HG03095 (cell line): ENCODE results near the gene NEURL3.
"Not testable (repeated sequence)": the region's sequence is repeated elsewhere in the genome, so short reads cannot be mapped to it uniquely, and the experiment has no call there.

Experiments
- ATAC-seq: cut with Tn5 transposase; IDR thresholded peaks from one replicate; pipeline ENCODE4 v1.9.1; 2021; ENCODE audit warnings: moderate library complexity; ENCODE audit not compliant: unreplicated experiment

Gene NEURL3

DNA sequence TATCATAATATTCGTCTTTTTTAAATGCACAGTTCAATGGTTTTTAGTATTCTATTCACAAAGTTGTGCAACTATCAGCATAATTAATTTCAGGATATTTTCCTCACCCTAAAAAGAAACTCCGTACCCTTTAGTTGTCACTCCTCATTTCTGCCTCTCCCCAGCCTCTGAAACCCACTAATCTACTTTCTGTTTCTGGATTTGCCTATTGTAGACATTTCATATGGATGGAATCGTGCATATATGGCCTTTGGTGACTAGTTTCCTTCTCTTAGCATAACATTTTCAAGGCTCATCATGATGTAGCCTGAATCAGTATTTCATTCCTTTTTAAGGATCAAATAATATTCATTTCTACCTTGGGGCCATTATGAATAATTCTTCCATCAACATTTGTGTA, 18.5 kb downstream of the NEURL3 start:
- no peak for ATAC-seq

DNA sequence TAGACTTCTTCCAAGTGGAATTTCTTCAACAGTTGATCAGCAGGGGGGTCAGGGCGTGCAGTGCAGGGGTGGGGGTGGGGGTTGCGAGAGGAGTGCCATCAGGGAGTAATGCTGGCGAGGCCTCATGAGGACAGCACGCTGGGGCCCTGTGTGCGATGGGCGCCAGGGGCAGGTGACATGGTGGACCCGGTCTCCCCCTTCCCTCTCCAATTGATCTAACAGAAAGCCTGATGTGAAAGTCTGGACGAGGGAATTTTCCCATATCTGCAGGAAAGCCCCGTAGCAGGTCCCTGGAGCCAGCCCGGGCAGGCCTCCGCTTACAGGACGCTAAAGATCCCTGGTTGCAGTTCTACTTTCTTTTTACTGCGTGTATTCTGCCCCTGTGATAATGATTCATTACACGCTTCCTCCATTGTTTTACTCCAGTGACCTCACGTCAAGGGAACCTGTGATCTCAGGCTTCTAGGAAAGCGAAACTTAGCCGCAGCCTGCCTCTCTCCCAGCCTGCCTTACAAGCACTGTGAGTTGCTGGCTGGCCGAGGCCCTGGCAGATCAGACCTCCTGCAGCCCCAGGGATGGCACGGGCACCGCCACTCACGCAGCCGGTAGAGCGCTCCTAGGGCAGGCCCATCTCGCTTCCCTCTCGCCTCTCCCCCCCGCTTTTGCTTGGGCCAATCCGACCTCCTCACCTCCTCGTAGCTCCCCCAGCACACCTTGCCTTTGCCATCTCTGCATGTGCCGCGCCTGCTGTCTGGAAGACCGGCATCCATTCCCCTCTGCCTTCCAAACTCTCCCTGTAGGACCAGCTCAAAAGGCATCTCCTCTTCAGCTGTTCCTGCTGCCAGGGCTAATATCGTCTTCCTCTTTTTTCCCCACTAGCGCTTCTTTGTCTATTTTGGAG, 19.2 kb downstream of the NEURL3 start:
- peak; percentile 84 for ATAC-seq

DNA sequence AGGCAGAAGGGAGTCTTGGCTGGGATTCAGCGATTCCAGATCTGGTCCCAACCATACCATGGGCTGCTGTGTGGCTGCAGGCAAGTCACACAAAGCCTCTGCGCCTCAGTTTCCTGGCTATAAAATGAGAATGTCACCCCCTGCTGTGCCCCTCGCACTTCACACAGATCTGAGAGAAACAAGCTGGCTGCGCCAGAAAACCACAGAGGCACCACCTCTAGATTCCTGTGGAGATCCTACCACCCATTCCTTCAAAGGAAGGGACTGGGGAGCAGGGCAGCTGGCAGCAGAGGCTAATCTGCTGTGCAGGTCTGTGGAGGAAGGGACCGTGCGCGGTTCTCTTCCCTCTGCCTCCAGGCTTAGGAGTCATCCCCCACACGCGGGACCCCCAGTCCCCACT, 19.8 kb downstream of the NEURL3 start:
- no peak for ATAC-seq

DNA sequence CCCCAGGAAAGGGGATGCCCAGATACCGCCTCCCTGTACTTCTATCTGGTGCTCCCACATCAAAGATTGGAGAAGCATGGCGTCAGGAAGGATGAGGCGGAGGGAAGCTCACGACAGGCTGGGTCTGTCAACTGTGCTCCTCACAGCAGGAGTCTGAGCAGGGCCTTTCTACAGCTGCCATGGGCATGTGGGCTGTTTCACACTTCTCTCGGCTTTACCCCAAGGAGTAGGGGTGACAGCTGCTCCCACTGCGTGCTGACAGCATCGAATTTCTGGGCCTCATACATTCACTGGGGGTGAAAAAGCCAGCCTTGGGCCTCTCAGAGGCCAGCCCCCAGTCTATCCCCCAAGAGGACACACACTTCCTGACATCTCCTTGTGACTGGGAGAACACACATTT, 21.1 kb downstream of the NEURL3 start:
- no peak for ATAC-seq

DNA sequence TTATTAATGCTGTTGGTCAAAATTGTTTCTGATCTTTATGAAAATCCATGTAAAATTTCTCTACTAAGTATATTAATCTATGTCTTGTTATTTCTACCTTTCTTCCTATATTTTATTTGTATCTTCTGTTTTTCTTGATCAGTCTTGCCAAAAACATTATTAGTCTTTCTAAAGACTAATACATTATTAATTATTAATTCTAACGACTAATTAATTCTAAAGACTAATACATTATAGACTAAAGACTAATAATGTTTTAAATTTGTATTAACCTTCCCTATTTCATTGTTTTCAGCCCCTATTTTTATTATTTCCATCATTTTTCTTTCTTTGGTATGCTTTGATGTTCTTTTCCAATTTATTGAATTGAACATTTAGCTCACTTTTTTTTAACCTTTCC, 27.7 kb downstream of the NEURL3 start:
- ATAC-seq = no peak

DNA sequence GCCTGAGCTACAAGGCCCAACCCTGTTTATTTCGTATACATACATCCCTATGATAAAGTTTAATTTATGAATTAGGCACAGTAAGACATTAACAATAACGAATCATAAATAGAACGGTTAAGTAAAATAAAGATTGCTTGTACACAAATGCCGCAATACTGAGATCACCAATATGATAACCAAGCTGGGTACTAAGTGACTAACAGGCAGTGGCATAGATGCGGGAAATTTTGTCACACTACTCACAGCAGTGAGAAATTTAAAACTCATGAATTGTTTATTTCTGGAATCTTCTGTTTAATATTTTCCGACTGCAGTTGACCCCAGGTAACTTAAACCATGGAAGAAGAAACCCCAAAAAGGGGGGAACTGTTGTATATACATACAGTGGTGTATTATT, 33.4 kb downstream of the NEURL3 start:
- ATAC-seq = no peak

DNA sequence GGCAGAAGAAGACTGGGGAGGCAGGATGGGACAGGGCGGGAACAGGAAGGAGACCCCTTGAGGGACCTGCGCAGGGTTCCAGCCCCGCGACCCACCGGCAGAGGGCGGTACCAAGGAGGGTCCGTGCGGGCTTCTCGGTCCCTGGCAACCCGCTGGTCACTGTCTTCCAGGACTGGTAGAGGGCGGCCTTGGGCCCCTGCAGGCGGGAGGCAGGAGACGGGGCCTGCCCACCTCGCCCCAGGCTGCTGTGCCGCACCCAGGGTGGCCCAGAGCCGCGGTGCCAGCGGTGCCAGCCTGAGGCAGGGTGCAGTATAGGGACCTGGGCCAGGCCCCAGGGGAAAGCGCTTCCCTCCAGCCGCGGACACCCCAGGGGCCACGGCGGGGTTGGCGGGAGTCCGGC, 34.5 kb downstream of the NEURL3 start:
- ATAC-seq = no peak

DNA sequence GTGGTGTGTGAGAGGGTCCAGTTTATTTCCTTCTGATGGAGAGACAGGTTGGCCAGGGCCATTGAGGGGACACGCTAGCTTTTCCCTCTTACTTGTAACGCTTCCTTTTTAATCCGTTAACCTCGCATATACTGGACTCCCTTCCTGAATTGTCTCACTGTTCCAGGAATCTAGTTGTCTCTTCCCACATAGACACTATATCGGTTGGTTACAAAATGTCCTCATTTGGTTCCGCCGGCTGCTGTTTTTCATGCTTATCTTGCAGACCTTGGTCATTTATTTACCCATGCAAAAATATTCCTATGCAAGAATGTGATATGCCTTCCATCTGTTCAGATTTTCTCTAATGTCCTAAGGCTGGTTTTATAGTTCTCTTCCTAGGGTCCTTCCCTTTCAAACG, 35.0 kb downstream of the NEURL3 start:
- no peak for ATAC-seq

DNA sequence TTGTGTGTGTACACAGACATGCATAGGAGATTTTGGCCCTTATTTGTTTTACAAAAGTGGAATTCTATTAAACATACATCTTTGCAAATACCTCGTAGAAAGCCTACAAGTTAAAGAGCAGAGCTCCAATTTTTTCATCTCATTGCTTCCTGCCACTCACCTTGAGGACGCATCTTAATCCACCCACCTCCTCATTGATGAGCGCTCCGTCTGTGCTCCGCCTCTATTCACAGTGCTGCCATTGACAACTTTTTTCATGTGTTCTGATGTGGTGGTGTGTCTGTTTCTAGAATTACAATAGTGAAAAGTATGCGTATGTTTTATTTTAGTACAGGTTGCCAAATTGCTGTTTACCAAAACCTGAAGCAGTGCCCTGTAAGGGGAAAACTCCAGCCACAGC, 36.3 kb downstream of the NEURL3 start:
- ATAC-seq = no peak

DNA sequence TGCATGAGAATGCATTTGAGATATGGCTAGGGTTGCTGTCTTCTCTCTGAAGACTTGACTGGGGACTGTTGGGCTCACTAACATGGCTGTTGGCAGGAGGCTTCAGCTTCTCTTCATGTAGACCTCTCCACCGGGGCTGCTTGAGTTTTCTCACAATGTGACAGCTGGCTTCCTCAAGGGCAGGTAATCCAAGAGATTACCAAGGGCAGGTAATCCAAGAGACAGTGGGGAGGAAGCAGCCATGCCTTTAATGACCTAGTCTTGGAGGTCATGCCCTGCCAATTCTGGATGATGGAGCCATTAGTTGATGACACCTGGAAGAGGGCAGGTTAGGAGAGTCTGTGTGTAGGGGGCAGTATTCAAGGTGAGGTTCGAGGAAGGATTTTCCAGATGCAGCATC, 40.5 kb downstream of the NEURL3 start:
- no peak for ATAC-seq

DNA sequence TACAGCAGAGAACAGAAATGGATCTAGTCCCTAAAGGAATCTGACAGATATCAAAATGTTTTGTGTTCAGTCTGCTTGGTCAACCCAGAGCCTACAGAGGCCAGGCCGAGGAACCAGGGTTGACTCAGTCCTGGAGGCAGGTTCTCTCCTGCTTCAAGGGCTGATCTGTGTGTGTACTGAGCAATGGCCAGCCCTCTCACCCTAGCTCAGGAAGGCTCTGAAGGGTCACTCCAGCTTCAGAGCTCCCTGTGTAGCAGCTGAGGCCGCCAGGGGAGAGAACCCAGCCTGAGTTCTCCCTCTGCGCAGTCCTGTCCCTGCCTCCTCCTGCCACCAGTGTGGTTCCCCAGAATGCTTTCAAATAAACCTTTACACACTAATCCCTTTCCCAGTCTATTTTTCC, 41.1 kb downstream of the NEURL3 start:
- no peak for ATAC-seq

DNA sequence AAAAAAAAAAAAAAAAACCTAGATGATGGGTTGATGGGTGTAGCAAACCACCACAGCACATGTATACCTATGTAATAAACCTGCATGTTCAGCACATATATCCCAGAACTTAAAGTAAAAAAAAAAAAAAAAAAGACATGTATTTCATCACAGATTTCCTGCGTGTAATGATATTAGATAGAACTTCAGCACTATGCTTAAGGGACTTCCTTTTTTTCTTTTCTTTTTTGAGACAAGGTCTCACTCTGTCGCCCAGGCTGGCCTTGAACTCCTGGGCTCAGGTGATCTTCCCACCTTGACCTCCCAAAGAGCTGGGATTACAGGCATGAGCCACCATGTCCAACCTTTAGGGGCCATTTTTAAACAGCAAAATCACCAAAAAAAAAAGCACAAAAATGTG, 42.0 kb downstream of the NEURL3 start:
- no peak for ATAC-seq

DNA sequence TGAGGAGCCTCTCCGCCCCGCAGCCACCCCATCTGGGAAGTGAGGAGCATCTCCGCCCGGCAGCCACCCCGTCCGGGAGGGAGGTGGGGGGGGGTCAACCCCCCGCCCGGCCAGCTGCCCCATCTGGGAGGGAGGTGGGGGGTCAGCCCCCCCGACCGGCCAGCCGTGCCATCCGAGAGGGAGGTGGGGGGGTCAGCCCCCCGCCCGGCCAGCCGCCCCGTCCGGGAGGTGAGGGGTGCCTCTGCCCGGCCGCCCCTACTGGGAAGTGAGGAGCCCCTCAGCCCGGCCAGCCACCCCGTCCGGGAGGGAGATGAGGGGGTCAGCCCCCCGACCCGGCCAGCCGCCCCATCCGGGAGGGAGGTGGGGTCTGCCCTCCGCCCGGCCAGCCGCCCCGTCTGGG, 43.5 kb downstream of the NEURL3 start:
- not testable (repeated sequence) for ATAC-seq

DNA sequence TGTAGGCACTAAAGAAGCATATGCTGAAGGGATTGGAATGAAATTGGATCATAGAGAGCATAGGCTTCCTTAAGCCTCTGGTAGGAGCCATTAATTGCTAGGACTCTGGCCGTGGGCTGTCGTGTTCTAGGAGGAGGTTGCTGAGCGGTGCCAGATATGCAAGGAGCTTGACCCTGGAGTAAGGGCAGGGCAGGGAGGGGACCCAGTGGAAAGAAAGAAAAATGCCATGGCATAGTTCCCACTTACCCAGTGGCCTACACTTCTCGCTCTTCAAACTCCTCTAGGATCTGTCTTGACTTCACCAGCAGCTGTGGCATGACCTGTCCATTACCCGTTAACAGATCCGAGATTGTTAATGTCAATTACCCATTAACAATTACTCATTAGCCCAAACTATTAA, 53.1 kb downstream of the NEURL3 start:
- no peak for ATAC-seq

DNA sequence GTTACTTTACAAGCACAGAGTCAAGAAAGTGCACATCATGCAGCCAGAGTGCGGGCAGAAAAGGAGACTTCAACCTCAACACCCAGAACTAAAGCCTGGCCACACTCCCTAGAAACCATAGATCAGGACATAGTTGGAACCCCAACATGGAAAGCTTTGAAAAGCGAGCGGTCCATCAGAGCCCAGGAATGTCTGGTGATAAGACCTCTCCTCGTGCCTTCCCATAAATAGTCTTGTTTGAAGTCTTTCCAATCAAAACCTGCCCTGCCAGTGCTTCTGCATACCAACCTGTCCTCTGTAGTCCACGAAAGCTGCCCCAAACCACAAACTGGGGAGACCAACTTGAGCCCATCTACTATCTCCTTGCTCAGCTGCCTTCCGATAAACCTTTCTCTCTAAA, 55.5 kb downstream of the NEURL3 start:
- ATAC-seq = no peak

DNA sequence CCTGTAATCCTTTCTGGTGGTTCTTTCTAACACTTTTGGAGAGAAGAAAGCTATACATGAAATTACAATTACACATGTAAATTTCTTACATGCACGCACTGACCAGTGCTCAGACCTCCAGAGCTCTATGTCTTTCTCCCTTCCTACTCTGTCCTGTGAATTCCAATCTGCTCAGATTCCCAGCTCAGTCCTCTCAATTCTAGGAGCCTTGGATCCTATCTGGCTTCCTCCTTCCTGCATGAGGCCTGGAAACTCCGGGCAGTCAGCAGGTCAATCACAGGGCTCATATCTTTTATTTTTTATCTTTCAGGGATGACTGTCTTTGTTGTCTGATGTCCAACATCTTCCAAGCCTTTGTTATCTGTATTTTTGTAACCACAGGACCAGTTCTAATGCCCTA, 56.0 kb downstream of the NEURL3 start:
- no peak for ATAC-seq

DNA sequence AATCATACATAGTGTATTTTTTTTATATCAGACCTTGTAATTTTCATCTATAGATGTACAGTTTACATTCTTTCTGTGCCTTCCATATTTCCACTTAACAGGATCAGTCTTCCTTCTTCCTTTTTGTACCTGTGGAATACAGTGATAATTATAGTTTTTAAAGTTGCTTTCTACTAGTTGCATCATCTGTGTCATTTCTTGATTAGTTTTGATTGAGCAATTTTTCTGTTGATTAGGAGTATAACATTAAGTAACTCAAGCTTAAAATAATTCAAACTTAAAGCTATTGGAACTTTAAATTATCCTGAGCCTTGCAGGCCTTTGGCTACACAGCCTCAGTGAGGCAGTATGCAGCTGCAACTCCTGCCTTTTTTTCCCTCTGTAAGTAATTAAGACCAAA, 57.4 kb downstream of the NEURL3 start:
- no peak for ATAC-seq
